Germinal center (tissue), 1 donor: ENCODE measurements around the gene ADK.
"Not testable (repeated sequence)": the region's sequence is repeated elsewhere in the genome, so short reads cannot be mapped to it uniquely, and the experiment has no call there.

Experiments
- DNase-seq: peaks from one replicate; pipeline ENCODE4 v3.0.0; 2012; ENCODE audit warnings: mixed read lengths, low spot score

Gene ADK

DNA sequence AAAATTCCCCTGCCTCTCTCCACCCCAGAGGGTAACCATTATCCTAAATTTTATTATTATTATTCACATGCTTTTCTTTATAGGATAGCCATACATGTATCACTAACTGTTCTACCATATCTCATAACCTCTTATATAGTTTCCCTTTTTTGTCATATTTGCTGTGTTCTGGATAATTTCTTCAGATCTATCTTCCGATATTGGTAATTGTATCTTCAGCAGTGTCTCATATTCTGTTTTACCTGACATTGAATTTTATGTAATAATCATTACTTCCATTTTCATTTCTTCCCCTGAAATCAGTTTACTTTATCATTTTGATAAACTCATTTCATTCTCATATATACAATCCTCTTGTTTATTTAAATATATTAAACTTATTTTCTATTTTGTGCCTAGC lies 273.5 kb downstream of the ADK start:
- DNase-seq: no peak

GRCh38 chr10:74425456-74426001 lies 274.5 kb downstream of the ADK start:
- no peak for DNase-seq

DNA sequence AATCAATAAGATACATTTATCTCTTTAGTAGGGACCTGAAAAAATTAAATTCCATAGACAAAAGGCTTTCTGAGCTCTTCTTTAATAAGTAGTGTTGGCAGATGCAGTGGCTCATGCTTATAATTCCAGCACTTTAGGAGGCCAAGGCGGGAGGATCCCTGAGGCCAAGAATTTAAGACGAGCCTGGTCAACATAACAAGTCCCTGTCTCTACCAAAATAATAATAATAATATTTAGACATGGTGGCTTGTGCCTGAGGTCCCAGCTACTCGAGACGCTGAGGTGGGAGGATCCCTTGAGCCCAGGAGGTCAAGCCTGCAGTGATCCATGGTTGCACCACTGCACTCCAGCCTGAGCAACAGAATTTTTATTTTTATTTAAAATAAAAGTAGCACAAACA lies 280.8 kb downstream of the ADK start:
- no peak for DNase-seq

DNA sequence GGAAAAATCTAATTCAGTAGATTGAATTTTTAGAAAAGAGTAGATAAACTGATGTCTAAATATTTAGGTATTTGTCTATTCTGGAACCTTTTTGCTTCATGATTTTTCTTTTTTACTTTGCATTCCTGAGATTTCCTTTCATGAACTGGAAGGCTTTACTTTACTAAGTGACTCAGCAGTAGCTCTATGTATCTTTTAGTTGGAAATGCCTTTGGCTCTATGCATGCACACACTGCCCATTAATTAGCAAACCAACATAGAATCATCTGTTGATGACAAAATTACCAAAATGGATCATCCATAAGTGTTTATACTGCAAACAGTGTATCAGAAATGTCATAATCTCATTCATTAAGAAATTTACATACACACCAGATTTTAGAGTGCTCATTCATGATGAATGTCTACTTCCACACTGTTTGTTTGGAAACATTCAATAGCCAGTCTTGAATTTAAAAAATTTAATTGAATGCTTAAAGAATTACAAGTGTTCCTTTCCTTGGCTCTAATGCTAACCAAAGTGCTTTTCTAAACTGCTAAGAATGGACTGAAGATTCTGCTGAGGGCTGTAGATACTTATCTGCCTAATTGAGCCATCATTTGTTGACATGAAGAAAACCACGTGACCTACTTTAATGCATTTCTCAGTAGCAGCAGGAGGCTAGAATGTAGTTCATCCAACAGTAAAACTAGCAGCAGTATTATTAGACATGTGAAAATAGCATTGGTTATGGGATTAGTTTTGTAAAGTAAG lies 282.0 kb downstream of the ADK start:
- no peak for DNase-seq

GRCh38 chr10:74433595-74433956 lies 282.6 kb downstream of the ADK start:
- DNase-seq: no peak

DNA sequence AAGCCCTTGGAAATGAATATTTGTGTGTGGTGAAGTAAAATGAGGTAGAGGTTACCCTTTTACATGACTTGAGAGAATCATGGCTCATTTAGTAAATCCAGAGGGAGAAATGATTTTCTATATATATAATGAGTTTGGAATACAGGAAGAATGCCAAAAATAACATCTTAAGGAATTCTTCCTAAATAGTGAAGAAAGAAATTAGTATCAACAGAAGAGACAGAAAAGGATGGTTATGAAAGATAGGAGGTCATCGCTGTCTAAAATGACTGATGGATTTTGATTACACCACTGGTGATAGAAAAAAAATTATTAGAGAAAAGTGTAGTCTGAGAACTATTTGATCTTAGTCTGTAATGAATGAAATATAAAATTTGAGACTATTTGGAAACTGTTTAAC lies 283.0 kb downstream of the ADK start:
- DNase-seq: no peak

DNA sequence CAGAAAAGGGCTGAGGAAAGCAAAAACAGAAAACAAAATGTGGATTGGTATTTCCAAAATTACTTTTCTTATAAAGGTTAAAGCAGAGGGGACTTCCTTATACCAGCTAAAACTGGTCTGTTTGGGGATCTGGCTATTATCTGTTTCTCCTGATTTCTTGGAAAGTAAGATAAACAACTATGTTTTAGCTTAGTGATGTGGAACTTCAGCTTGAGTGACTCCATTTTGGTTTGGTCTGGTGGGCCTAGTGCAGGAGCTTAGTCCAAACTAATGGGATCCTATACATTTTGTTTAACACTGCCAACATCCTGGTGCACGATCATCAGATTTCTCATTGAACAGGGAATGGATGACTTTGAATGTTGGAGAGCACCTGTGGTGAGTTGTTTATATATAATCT lies 283.5 kb downstream of the ADK start:
- DNase-seq: no peak

DNA sequence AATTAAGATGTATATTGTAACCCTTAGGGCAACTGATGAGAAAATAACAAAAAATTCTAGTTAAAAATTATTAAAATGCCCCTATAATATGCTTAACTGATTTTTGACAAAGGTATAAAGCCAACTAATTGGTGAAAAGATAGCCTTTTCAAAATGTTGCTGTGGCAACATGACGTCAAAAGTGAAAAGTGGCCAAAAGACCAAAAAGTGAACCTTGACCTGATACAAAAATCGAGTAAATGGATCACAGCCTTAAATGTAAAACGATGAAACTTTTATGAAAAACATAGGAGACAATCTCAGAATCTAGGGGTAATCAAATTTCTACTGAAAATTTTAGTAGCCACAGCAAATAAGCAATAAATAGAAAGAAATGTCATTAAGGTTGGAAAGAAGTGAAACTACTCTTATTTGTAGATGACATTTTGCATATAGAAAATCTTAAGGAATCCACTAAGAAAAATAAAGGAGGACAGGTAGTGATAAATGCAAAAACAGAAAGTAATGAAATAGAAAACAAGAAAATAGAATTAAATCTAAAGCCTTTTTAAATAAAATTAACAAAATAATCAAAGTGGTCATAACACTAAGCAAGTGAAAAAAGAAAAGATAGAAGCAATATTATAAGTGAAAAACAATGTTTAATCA lies 285.6 kb downstream of the ADK start:
- no peak for DNase-seq

GRCh38 chr10:74437822-74438221 lies 286.8 kb downstream of the ADK start:
- DNase-seq: no peak

- no peak for DNase-seq
These were observed 288.2 kb downstream of the ADK start for GRCh38 chr10:74439213-74439612.

- no peak for DNase-seq
These were observed 294.5 kb downstream of the ADK start for GRCh38 chr10:74445493-74445892.

DNA sequence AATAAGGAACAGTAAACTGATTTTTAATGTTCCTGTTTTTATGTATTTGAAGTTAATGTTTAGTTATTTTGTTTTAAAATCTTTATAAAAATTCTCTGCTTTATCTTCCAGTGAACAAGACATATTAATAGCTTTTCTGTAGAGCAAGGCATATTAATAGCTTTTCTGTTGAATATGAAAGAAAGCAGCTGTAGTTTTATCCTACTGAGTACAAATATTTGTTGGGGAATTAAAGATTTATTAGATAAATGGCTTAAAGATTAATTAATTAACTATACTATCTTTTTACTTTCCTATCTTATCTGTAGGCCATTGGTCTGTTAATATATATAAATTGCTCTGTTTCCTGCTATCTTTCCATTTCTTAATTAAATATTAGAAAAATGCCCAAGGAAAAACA lies 299.6 kb downstream of the ADK start:
- no peak for DNase-seq

- DNase-seq: no peak
These were observed 300.3 kb downstream of the ADK start for GRCh38 chr10:74451127-74451829.

DNA sequence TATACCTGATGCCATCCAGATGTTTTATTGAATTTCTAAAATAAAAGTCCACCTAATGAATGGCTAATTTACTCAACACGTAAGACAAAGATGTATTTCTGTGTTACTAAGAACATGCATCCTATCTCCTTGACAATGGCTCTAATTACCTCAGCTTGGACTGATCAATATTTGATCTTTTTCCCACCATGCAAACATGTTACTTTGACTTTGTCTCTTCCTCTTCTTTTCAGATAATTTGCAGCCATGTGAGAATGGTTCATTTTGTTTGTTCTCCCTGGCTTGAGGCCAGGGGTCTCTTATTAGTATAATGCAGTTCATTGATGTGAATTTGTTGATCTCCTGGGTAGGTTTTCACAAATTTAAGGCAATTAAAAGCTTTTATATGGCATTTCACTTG lies 302.1 kb downstream of the ADK start:
- no peak for DNase-seq

- not testable (repeated sequence) for DNase-seq
These were observed 306.5 kb downstream of the ADK start for GRCh38 chr10:74457478-74457877.

GRCh38 chr10:74460812-74461211 lies 309.8 kb downstream of the ADK start:
- no peak for DNase-seq

- DNase-seq: no peak
These were observed 323.1 kb downstream of the ADK start for GRCh38 chr10:74474022-74474713.

- DNase-seq: not testable (repeated sequence)
These were observed 325.2 kb downstream of the ADK start for GRCh38 chr10:74476162-74476706.

- DNase-seq: no peak
These were observed 329.8 kb downstream of the ADK start for GRCh38 chr10:74480778-74481177.

DNA sequence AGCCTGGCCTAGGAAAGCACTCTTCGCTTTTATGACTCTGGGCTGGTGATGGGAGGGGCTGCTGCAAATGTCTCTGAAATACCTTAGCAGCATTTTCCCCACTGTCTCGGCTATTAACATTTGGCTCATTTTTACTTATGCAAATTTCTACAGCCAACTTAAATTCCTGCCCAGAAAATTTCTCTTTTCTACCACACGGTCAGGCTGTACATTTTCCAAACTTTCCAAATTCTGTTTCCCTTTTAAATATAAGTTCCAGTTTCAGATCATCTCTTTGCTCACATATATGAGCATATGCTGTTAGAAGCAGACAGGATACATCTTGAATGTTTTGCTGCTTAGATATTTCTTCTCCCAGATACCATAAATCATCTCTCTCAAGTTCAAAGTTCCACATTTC lies 332.3 kb downstream of the ADK start:
- no peak for DNase-seq

DNA sequence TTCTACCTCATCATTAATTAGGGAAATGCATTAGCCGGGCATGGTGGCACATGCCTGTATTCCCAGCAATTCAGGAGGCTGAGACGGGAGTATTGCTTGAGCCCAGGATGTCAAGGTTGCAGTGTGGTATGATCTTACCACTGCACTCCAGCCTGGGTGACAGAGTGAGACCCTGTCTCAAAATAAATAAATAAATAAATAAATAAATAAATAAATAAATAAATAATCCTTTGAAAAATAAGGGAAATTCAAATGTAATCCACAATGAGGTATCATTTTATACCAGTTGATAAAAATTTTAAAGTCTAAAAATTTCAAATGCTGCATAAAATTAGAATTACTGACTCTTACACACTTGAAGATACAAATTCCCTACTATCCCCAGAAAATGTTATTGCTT lies 334.3 kb downstream of the ADK start:
- no peak for DNase-seq

DNA sequence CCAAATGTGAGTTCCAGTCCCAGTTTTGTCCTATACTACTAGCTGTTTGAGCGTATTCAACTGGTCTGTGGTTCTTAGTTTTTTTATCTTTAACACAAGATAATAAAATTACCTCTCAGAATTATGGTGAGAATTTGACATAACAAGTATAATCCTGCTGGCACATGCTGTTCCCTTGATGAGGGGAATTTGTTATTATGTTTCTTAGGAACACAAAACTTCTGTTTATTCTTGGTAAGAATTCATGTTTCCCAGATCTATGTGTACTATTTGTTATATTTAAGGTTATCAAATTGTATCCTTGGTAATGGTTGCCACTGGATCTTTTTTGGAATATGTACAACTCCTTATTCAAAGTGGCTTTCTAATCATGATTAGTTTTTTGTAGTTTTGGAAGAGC lies 335.6 kb downstream of the ADK start:
- no peak for DNase-seq
